CD14-positive monocyte (primary cell): Measurements from ENCODE around the gene OBSCN. TPM values are rescaled to one million over a fixed set of nuclear protein-coding genes. Genes with fewer than 3 reads are reported as not detected.

Source experiments
- DNase-seq, 3 donors: peaks; one replicate each; pipeline ENCODE4 v3.0.0-alpha.2; 2011 to 2022
- H2AFZ ChIP-seq: 2 replicates; pipeline ENCODE4 v1.6.0; 2012; ENCODE audit warnings: mild to moderate bottlenecking, low read depth, low read length, inconsistent platforms; ENCODE audit not compliant: insufficient read depth, poor library complexity, severe bottlenecking
- H3K27ac ChIP-seq, 2 donors: 1 replicate in 1 of 2; 2 replicates in 1 of 2; pipeline ENCODE4 v1.5.1; 2012 to 2013; ENCODE audit warnings: low read length in 2 of 2, control low read depth in 1 of 2, inconsistent platforms in 1 of 2, low read depth in 1 of 2, mild to moderate bottlenecking in 1 of 2
- H3K27me3 ChIP-seq, 2 donors: one replicate each; pipeline versions ENCODE4 v1.6.0 to v1.6.1; 2011 to 2013; ENCODE audit warnings: low read length in 2 of 2; ENCODE audit not compliant: control insufficient read depth in 2 of 2, insufficient read depth in 2 of 2
- H3K36me3 ChIP-seq, 2 donors: replicated peaks in 1 of 2; 1 replicate in 1 of 2; 2 replicates in 1 of 2; pipeline versions ENCODE4 v1.5.1 to v1.6.1; 2012 to 2013; ENCODE audit warnings: low read length in 2 of 2, control low read depth in 1 of 2, inconsistent platforms in 1 of 2, mild to moderate bottlenecking in 1 of 2; ENCODE audit not compliant: insufficient read depth in 2 of 2, control insufficient read depth in 1 of 2
- H3K4me1 ChIP-seq, 2 donors: 1 replicate in 1 of 2; 2 replicates in 1 of 2; pipeline versions ENCODE4 v1.5.1 to v1.6.1; 2012 to 2013; ENCODE audit warnings: low read length in 2 of 2, control low read depth in 1 of 2, inconsistent platforms in 1 of 2, mild to moderate bottlenecking in 1 of 2, moderate library complexity in 1 of 2; ENCODE audit not compliant: insufficient read depth in 2 of 2, control insufficient read depth in 1 of 2
- H3K4me2 ChIP-seq: replicated peaks from 2 replicates; pipeline ENCODE3; 2012; ENCODE audit warnings: low read length, moderate library complexity, mild to moderate bottlenecking; ENCODE audit not compliant: poor library complexity, severe bottlenecking; ENCODE audit errors: extremely low read depth
- H3K4me3 ChIP-seq, 3 experiments: fragments of 200-600 bp in 1 of 3; sonication (generic) in 1 of 3; replicated peaks in 1 of 3; 1 replicate in 2 of 3; 2 replicates in 1 of 3; pipeline ENCODE4 v1.5.1; 2011 to 2013; ENCODE audit warnings: low read length in 3 of 3, mild to moderate bottlenecking in 3 of 3, control low read depth in 2 of 3, low read depth in 2 of 3, inconsistent platforms in 1 of 3, moderate library complexity in 1 of 3
- H3K79me2 ChIP-seq: 2 replicates; pipeline ENCODE4 v1.6.0; 2012; ENCODE audit warnings: mild to moderate bottlenecking, control low read depth, inconsistent platforms, low read length, moderate library complexity; ENCODE audit not compliant: insufficient read depth
- H3K9ac ChIP-seq: 2 replicates; pipeline ENCODE4 v1.6.0; 2017; ENCODE audit warnings: low read length, mild to moderate bottlenecking; ENCODE audit not compliant: insufficient read depth, poor library complexity, severe bottlenecking
- H3K9me3 ChIP-seq, 2 donors: replicated peaks in 1 of 2; 1 replicate in 1 of 2; 2 replicates in 1 of 2; pipeline versions ENCODE4 v1.5.1 to v1.6.1; 2012 to 2013; ENCODE audit warnings: low read length in 2 of 2, control low read depth in 1 of 2; ENCODE audit not compliant: control insufficient read depth in 1 of 2, insufficient read depth in 1 of 2
- H4K20me1 ChIP-seq: 2 replicates; pipeline ENCODE4 v1.6.0; 2012; ENCODE audit warnings: mild to moderate bottlenecking, low read length, control low read depth, moderate library complexity; ENCODE audit not compliant: insufficient read depth
- H3K27ac Mint-ChIP-seq, 7 donors: one replicate each; pipeline ENCODE4 v1.8.0; 2020; ENCODE audit warnings: mild to moderate bottlenecking in 7 of 7, mixed read lengths in 7 of 7, moderate library complexity in 6 of 7, inconsistent platforms in 2 of 7
- H3K27me3 Mint-ChIP-seq, 3 donors: one replicate each; pipeline ENCODE4 v1.8.0; 2021 to 2022; ENCODE audit warnings: low read depth in 3 of 3, mild to moderate bottlenecking in 3 of 3, mixed read lengths in 3 of 3, moderate library complexity in 3 of 3, inconsistent platforms in 1 of 3
- H3K36me3 Mint-ChIP-seq, 2 donors: one replicate each; pipeline ENCODE4 v1.8.0; 2020; ENCODE audit warnings: mixed read lengths in 2 of 2, inconsistent platforms in 1 of 2, mild to moderate bottlenecking in 1 of 2
- H3K4me1 Mint-ChIP-seq: one replicate; pipeline ENCODE4 v1.8.0; 2020; ENCODE audit warnings: mild to moderate bottlenecking, mixed read lengths
- H3K4me3 Mint-ChIP-seq, 2 donors: one replicate each; pipeline ENCODE4 v1.8.0; 2020; ENCODE audit warnings: mild to moderate bottlenecking in 2 of 2, mixed read lengths in 2 of 2, moderate library complexity in 1 of 2
- H3K9me3 Mint-ChIP-seq, 7 donors: one replicate each; pipeline ENCODE4 v1.8.0; 2020 to 2022; ENCODE audit warnings: mixed read lengths in 7 of 7, mild to moderate bottlenecking in 6 of 7, moderate library complexity in 6 of 7, inconsistent platforms in 2 of 7
- WGBS: methylation state at CpG from one replicate; pipeline ENCODE4 v1.1.5; 2013; ENCODE audit warnings: missing lambda C conversion rate; ENCODE audit not compliant: insufficient coverage; 5-methylcytosine and 5-hydroxymethylcytosine counted together
- intact Hi-C, 2 donors: fragments of 100-400 bp; cut with micrococcal nuclease; formaldehyde crosslinking; loops; one replicate each; pipeline versions ENCODE4 v1.15.0 to v1.15.1; 2023
- polyA plus RNA-seq, 3 donors: library from polyadenylated mRNA; depleted of rRNA in 1 of 3; unstranded in 2 of 3; stranded (reverse) in 1 of 3; fragments of 300-500 nt in 2 of 3; fragments of >200 nt in 1 of 3; fragmentation: Illumina TruSeq in 2 of 3; gene quantifications; 1 replicate in 2 of 3; 2 replicates in 1 of 3; pipeline ENCODE4 v1.2.3, GENCODE V29; 2012 to 2021
- TF ChIP-seq, protein P1 (sequence below): fragments of 200-600 bp; IDR thresholded peaks from one replicate; pipeline ENCODE4 v1.8.0; 2022; ENCODE audit warnings: antibody characterized with exemption, mild to moderate bottlenecking

Gene OBSCN
- polyA plus RNA-seq, 3 donors: 0.57 to 1.5 (median 0.76) TPM

DNA sequence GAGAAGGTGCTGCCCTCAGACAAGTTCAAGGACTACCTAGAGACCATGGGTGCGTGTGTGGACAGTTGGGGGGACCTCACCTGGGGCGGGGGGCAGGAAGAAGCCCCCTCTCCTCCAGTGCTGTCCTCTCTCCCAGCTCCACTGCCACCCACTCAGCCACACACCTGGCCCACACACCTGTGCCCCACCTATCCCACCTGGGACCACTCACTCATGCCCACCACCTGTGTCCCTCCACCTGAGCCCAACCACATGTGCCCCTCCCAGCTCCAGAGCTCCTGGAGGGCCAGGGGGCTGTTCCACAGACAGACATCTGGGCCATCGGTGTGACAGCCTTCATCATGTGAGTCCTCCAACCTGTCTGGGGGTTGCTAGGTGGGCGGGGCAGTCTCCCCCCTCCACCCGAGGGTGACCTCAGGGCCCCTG, 169.8 kb downstream of the OBSCN start:
- Mint-ChIP-seq H3K36me3 (no peaks in the 10 kb centered on the region), H3K4me3 (no peak overlapping the region), H3K27ac (no peak overlapping the region), H3K9me3 (peaks cover 0 to 3% (median 0%) of the 10 kb centered on the region in 7 donors), H3K4me1 (peaks cover 7% of the 10 kb centered on the region), H3K27me3 (peaks cover 26 to 36% (median 30%) of the 10 kb centered on the region in 3 donors)
- H3K4me3 ChIP-seq: no peak overlapping the region
- no peaks in the 10 kb centered on the region for H3K79me2 ChIP-seq
- no peak overlapping the region for H2AFZ ChIP-seq
- peaks cover 4 to 30% of the 10 kb centered on the region in 2 donors for H3K27me3 ChIP-seq
- H3K36me3 ChIP-seq: no peaks in the 10 kb centered on the region
- H3K4me2 ChIP-seq: no peak overlapping the region
- intact Hi-C loops: no loop called here
- WGBS: 89% methylated on average over 5 of the region's 5 CpGs
- no peak overlapping the region for H3K27ac ChIP-seq
- TF ChIP-seq, protein P1, sequence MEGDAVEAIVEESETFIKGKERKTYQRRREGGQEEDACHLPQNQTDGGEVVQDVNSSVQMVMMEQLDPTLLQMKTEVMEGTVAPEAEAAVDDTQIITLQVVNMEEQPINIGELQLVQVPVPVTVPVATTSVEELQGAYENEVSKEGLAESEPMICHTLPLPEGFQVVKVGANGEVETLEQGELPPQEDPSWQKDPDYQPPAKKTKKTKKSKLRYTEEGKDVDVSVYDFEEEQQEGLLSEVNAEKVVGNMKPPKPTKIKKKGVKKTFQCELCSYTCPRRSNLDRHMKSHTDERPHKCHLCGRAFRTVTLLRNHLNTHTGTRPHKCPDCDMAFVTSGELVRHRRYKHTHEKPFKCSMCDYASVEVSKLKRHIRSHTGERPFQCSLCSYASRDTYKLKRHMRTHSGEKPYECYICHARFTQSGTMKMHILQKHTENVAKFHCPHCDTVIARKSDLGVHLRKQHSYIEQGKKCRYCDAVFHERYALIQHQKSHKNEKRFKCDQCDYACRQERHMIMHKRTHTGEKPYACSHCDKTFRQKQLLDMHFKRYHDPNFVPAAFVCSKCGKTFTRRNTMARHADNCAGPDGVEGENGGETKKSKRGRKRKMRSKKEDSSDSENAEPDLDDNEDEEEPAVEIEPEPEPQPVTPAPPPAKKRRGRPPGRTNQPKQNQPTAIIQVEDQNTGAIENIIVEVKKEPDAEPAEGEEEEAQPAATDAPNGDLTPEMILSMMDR: no peak
- DNase-seq: no peak
- H3K4me1 ChIP-seq: peaks cover 7 to 9% of the 10 kb centered on the region in 2 donors
- no peaks in the 10 kb centered on the region for H3K9me3 ChIP-seq
- no peak overlapping the region for H3K9ac ChIP-seq
- no peaks in the 10 kb centered on the region for H4K20me1 ChIP-seq

DNA sequence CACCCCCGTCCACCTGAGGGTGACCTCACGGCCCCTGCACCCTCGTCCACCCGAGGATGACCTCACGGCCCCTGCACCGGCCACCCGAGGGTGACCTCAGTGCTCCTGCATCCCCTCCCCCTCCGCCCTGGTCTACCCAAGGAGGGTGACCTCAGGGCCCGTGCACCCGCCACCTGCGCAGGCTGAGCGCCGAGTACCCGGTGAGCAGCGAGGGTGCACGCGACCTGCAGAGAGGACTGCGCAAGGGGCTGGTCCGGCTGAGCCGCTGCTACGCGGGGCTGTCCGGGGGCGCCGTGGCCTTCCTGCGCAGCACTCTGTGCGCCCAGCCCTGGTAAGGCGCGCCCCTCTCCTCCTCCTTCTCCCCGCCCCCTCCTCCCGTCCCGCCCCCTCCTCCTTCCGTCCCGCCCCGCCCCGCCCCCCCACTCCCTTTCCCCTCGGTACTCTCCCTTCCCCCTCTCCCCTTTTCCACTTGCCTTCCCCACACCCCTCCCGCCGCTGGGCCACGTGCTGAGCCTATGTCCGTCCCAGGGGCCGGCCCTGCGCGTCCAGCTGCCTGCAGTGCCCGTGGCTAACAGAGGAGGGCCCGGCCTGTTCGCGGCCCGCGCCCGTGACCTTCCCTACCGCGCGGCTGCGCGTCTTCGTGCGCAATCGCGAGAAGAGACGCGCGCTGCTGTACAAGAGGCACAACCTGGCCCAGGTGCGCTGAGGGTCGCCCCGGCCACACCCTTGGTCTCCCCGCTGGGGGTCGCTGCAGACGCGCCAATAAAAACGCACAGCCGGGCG, 170.4 kb downstream of the OBSCN start:
- Histone ChIP-seq H3K27me3 (peaks cover 4 to 30% of the 10 kb centered on the region in 2 donors), H3K79me2 (no peaks in the 10 kb centered on the region), H3K36me3 (no peaks in the 10 kb centered on the region), H3K9ac (no peak overlapping the region), H4K20me1 (no peaks in the 10 kb centered on the region), H3K4me2 (peak overlapping the region; percentile 70), H3K9me3 (no peaks in the 10 kb centered on the region), H3K4me1 (peaks cover 7 to 9% of the 10 kb centered on the region in 2 donors), H2AFZ (peak overlapping the region; percentile 35), H3K27ac (no peak overlapping the region), H3K4me3 (peak overlapping the region in 1 of 3 experiments; percentile 67)
- Mint-ChIP-seq H3K4me3 (peak overlapping the region; percentile 64 to 85), H3K9me3 (peaks cover 0 to 3% (median 0%) of the 10 kb centered on the region in 7 donors), H3K27ac (no peak overlapping the region), H3K36me3 (no peaks in the 10 kb centered on the region), H3K27me3 (peaks cover 29 to 38% (median 32%) of the 10 kb centered on the region in 3 donors), H3K4me1 (peaks cover 7% of the 10 kb centered on the region)
- no peak for DNase-seq
- intact Hi-C loops: no loop called here
- TF ChIP-seq, protein P1: no peak
- 17% methylated on average over 52 of the region's 73 CpGs for WGBS
